Measurements from ENCODE around the gene IQCF5.
"Not testable (repeated sequence)": the region's sequence is repeated elsewhere in the genome, so short reads cannot be mapped to it uniquely, and the experiment has no call there.

The IQCF5 gene

DNA sequence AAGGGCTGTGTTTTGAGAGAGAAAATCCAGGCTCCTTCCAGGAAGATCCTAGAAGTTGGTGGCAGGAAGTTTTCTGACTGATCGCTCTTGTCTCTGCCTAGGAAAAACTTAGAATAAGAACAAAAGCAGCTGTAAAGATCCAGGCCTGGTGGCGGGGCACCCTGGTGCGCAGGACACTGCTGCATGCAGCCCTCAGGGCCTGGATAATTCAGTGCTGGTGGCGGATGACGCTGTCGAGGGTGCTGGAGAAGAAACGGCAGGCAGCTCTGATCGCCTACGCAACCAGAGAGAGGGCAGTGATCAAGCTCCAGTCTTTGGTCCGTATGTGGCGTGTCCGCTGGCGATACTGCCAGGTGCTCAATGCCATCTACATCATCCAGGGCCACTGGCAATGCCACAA, 12.5 kb downstream of the IQCF5 start:
- no peak overlapping the region for H3K27ac ChIP-seq
- TF ChIP-seq ZFX (IDR thresholded peaks at IDR 0.05; ENCODE audit: borderline replicate concordance): no peak
- TF ChIP-seq, protein P1, sequence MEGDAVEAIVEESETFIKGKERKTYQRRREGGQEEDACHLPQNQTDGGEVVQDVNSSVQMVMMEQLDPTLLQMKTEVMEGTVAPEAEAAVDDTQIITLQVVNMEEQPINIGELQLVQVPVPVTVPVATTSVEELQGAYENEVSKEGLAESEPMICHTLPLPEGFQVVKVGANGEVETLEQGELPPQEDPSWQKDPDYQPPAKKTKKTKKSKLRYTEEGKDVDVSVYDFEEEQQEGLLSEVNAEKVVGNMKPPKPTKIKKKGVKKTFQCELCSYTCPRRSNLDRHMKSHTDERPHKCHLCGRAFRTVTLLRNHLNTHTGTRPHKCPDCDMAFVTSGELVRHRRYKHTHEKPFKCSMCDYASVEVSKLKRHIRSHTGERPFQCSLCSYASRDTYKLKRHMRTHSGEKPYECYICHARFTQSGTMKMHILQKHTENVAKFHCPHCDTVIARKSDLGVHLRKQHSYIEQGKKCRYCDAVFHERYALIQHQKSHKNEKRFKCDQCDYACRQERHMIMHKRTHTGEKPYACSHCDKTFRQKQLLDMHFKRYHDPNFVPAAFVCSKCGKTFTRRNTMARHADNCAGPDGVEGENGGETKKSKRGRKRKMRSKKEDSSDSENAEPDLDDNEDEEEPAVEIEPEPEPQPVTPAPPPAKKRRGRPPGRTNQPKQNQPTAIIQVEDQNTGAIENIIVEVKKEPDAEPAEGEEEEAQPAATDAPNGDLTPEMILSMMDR (IDR thresholded peaks at IDR 0.05): no peak

DNA sequence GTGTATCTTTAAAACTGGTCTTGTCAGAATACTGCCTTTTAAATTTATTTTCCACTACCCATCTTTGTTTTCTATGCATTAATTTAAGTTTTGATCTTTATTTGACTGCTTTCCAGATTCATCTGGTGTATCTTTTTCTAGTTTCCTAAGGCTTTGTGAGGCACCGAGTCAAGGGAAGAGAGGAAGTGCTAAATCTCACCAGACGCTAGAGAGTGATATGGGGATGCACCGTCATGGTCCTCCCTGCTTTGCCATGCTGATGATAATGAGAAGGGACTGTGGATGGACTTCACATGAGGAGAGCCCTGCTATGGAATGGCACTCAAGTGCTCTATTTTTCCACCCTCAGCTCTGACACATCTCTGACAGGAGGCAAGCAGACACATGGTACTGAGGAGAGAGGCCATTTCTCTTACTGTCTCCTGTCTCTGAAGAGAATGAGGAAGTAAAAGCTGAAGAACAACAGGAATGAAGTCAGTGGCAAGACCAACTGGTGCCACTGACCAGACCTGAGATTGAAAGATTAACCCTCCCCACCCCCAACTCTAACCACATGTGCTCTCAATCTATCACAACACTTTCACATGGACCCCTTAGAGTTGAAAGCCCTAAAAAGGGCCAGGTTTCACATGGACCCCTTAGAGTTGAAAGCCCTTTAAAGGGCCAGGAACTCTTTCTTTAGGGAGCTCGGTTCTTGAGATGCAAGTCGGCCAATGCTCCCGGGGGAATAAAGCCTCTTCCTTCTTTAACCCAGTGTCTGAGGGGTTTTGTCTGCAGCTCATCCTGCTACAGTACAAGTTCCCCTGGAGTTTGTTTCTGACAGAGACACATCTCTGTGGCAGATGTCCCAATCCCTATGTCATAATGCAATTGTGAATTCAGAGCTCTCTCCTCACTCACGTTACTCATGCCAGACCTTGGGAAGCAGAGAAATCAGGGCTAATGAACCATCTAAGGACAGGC, 14.4 kb downstream of the IQCF5 start, which contains the start of gene IQCF2:
Gene IQCF2, plus strand, starts transcription at position 913 of the 963 bp plus-strand sequence. CDS start 52 bp downstream, outside the sequence.
- TF ChIP-seq, protein P1 (IDR thresholded peaks at IDR 0.05): no peak
- no peak for TF ChIP-seq ZFX (IDR thresholded peaks at IDR 0.05; ENCODE audit: borderline replicate concordance)
- no peak within 1 kb of the TSS for H3K27ac ChIP-seq

DNA sequence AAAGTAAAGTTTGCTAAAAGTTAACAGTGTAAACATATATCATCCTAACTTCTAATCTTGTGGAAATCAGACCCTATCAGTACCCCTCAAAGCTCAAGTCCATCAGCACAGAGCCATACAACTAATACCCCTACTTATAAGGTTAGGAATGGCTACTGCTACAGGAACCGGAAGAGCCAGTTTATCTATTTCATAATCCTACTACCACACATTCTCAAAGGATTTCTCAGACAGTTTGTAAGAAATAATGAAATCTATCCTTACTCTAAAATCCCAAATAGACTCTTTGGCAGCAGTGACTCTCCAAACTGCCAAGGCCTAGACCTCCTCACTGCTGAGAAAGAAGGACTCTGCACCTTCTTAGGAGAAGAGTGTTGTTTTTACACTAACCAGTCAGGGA, 20.0 kb downstream of the IQCF5 start:
- H3K27ac ChIP-seq: not testable (repeated sequence)

DNA sequence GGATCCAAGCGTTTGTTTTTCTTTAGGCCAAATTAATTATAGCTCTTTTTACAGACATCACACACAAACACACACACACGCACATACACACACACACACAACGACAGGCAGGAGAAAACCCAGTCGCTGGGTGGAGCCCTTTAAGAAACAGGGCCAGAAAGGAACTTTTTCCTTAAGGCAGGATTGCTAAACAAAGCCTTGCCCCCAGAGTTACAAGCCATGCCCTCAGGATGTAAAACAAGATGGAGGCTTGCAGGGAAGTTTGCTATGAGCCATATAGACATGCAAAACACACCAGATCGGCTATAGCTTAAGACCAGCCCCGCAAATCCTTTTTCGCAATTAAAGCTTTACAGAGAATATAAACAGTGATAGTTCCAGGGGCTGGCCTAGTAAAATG, 30.3 kb downstream of the IQCF5 start:
- no peak overlapping the region for H3K27ac ChIP-seq
- TF ChIP-seq ZFX (IDR thresholded peaks at IDR 0.05; ENCODE audit: borderline replicate concordance): no peak
- TF ChIP-seq, protein P1 (IDR thresholded peaks at IDR 0.05): no peak

DNA sequence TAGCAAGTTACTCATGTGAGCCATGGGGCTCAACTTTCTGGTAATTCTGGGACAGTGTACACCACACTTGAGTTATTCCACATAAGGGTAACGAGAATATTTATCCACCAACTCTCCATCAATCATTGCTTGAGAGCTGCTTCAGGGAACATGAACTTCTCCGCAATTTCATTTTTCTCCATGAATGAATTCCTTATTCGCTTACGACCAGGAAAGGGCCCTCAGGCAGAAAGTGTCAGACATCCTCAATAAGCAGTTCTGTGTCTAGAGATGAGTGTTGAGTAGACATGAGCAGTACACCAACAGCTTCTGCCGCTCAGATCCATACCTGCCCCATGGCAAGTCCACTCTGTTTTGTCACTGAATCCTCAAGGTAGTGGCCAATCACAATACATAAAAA, 38.8 kb downstream of the IQCF5 start:
- TF ChIP-seq, protein P1 (IDR thresholded peaks at IDR 0.05): no peak
- no peak for TF ChIP-seq ZFX (IDR thresholded peaks at IDR 0.05; ENCODE audit: borderline replicate concordance)
- H3K27ac ChIP-seq: no peak overlapping the region

DNA sequence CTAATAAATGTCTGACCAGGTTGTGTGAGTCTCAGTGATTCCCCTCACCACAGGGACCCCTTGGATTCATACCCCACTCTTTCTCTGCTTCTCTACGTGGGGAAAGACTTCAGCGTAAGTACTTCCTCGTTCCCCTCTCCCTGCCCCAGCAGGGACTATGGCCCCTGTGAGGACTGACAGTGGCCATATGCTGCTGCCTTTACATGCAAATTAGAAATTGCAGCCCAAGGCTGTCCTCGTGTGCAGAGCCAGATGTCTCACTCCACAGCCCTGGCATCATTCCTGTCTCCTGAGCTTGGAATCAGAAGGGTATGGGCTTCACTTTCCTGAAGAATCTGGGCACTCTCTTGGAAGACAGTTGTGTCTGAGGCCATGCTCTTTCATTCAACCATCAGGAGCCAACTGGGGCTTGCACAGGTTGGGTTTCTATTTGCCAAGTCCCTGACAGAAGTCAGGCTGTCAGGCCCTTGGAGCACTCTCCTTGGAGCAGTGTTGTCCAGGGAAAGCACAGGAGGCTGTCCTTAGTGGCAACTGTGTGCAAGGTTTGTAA, 44.5 kb downstream of the IQCF5 start:
- no peak overlapping the region for H3K27ac ChIP-seq
- TF ChIP-seq, protein P1 (IDR thresholded peaks at IDR 0.05): no peak
- TF ChIP-seq ZFX (IDR thresholded peaks at IDR 0.05; ENCODE audit: borderline replicate concordance): no peak

DNA sequence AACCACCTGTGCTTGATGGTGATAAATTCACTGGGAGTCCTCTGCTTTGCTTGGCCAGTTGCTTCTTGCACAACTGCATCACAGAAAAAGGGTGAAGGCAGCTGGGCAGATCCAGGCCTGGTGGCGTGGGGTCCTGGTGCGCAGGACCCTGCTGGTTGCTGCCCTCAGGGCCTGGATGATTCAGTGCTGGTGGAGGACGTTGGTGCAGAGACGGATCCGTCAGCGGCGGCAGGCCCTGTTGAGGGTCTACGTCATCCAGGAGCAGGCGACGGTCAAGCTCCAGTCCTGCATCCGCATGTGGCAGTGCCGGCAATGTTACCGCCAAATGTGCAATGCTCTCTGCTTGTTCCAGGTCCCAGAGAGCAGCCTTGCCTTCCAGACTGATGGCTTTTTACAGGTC, 45.1 kb downstream of the IQCF5 start:
- TF ChIP-seq, protein P1 (IDR thresholded peaks at IDR 0.05): no peak
- TF ChIP-seq ZFX (IDR thresholded peaks at IDR 0.05; ENCODE audit: borderline replicate concordance): no peak

More for the DNA sequence above, 45.1 kb downstream of the IQCF5 start:
- no peak overlapping the region for H3K27ac ChIP-seq

Data from 22Rv1 (cell line).